ENCODE measurements around the gene MAMLD1.

MAMLD1 gene

DNA sequence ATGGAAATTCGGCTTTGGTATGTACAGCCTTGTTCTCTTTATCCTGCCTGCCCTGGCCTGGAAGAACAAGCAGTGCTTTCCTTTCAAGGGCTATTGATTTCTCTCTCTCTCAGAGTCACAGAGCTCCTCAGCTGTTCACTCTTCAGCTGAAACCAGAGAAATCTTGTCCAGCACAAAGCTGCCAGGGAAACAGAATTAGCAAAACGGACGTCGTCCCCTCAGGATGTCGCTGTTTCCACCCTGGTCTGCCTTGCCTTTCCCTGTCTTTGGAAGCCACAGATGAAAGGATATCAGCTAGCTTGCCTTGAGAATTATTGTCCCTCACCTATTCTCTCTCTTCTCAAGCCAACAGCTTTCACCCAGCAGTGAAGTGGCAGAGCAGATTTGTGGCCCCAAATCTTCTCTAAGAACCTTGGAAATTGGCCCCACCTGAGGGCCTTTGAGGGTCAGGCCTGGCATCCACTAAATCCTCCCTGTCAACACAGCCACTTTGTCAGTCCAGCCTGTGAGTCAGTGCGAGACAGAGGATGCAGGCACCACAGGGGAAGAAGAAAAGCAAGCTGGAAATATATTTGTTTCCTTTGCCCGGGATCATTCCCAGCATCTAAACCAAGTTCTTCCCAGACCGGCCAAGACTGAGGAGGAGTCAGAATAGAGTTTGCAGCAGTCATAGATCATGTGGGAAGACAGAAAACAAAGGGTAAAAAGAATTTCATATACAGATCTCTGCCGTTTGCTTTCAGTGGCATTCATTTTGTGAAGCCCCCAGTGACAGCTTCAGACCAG is 141.5 kb downstream of the MAMLD1 start:
- H3K27ac ChIP-seq = no peak overlapping the region
- H3K4me1 ChIP-seq = no peaks in the 10 kb centered on the region
- TF ChIP-seq, protein P1, sequence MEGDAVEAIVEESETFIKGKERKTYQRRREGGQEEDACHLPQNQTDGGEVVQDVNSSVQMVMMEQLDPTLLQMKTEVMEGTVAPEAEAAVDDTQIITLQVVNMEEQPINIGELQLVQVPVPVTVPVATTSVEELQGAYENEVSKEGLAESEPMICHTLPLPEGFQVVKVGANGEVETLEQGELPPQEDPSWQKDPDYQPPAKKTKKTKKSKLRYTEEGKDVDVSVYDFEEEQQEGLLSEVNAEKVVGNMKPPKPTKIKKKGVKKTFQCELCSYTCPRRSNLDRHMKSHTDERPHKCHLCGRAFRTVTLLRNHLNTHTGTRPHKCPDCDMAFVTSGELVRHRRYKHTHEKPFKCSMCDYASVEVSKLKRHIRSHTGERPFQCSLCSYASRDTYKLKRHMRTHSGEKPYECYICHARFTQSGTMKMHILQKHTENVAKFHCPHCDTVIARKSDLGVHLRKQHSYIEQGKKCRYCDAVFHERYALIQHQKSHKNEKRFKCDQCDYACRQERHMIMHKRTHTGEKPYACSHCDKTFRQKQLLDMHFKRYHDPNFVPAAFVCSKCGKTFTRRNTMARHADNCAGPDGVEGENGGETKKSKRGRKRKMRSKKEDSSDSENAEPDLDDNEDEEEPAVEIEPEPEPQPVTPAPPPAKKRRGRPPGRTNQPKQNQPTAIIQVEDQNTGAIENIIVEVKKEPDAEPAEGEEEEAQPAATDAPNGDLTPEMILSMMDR (IDR thresholded peaks at IDR 0.05) = no peak
- H3K27me3 ChIP-seq (ENCODE audit: control insufficient read depth, insufficient read depth, low read length) = no peaks in the 10 kb centered on the region
- no peaks in the 10 kb centered on the region for H3K79me2 ChIP-seq
- no peak overlapping the region for H2AFZ ChIP-seq
- no peak overlapping the region for H3K4me3 ChIP-seq (ENCODE audit: low read depth, low read length)
- no peaks in the 10 kb centered on the region for H3K36me3 ChIP-seq (ENCODE audit: control insufficient read depth, insufficient read depth, low read length)
- no peaks in the 10 kb centered on the region for H3K9me3 ChIP-seq (ENCODE audit: control insufficient read depth, low read length)
- H3K9ac ChIP-seq = no peak overlapping the region
- H3K4me2 ChIP-seq (ENCODE audit: low read length) = no peak overlapping the region

DNA sequence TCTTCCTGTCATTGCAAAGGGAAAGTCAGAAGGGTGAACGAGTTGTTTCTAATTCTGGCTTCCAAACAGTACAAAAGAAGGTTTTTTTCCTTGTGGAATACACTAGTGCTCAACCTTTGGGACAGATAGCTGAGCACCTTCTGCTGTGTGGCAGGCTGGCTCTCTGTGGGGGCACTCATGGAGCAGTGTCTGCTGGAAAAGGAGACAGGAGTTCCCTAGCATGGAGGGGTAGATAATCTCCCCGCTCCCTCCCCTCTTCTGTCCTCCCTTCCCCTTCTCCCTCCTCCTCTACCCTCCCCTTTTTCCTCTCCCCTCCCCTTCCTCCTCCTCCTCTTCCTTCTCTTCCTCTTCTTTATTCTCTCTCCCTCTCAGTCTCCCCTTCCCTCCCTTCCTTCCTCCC is 142.9 kb downstream of the MAMLD1 start:
- Histone ChIP-seq H3K4me3 (ENCODE audit: low read depth, low read length) (no peak overlapping the region), H3K4me2 (ENCODE audit: low read length) (no peak overlapping the region), H3K27me3 (ENCODE audit: control insufficient read depth, insufficient read depth, low read length) (no peaks in the 10 kb centered on the region), H3K79me2 (no peaks in the 10 kb centered on the region), H3K9me3 (ENCODE audit: control insufficient read depth, low read length) (no peaks in the 10 kb centered on the region), H3K9ac (no peak overlapping the region), H2AFZ (no peak overlapping the region), H3K36me3 (ENCODE audit: control insufficient read depth, insufficient read depth, low read length) (no peaks in the 10 kb centered on the region), H3K4me1 (no peaks in the 10 kb centered on the region), H3K27ac (no peak overlapping the region)
- TF ChIP-seq, protein P1 (IDR thresholded peaks at IDR 0.05) = no peak

DNA sequence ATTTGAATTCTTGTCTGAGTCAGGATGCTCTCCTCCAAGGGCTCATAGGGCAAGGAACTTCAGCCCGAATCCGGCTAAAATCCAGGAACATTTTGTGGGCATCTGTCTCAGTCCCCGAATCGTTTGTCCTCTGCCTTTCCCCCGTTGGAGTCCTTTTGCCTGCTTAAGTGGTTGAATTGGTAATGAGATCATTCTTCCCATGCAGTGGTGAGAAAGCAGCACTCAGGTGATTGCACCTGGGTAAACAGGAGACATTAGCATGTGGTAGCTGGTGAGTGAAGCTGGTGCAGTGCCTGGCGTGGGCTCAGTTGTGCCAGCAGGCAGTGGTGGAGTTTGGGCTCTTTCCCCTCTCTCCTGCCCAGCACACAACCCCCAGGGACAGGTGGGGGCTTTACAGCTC is 143.4 kb downstream of the MAMLD1 start:
- Histone ChIP-seq H3K9ac (no peak overlapping the region), H3K27me3 (ENCODE audit: control insufficient read depth, insufficient read depth, low read length) (no peaks in the 10 kb centered on the region), H3K9me3 (ENCODE audit: control insufficient read depth, low read length) (no peaks in the 10 kb centered on the region), H3K4me2 (ENCODE audit: low read length) (no peak overlapping the region), H3K4me1 (no peaks in the 10 kb centered on the region), H2AFZ (no peak overlapping the region), H3K4me3 (ENCODE audit: low read depth, low read length) (no peak overlapping the region), H3K36me3 (ENCODE audit: control insufficient read depth, insufficient read depth, low read length) (no peaks in the 10 kb centered on the region), H3K27ac (no peak overlapping the region), H3K79me2 (no peaks in the 10 kb centered on the region)
- TF ChIP-seq, protein P1 (IDR thresholded peaks at IDR 0.05) = no peak

DNA sequence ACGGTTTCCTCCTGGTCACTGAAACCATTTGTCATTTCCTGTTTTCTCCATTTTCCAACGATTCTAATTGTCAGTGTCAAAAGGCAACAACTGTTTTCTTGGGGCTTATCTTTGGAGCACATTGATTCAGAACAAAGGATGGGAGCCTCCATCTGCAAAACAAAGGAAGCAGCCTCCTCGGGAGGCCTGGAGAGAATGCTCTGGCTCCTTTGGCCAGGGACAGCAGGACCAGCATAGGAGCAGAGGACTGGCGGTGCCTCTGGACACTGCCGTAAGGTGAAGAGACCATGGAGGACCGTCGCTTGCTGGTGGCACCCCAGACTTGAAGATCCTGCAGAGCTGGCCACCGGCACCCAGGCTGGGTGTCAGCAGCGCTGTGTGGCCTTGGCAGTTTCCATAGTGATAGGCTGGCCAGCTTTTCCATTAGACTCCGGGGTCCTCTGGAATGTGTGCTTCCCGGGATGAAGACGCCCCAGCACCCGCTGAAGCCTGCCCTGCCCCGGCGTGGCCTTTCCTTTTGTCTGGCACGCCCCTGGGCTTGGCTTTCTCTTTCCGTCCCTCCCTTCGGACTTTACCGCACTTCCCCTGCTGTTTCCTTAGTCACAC is 144.2 kb downstream of the MAMLD1 start:
- Histone ChIP-seq H3K27me3 (ENCODE audit: control insufficient read depth, insufficient read depth, low read length) (no peaks in the 10 kb centered on the region), H2AFZ (no peak overlapping the region), H3K36me3 (ENCODE audit: control insufficient read depth, insufficient read depth, low read length) (no peaks in the 10 kb centered on the region), H3K9me3 (ENCODE audit: control insufficient read depth, low read length) (no peaks in the 10 kb centered on the region), H3K79me2 (no peaks in the 10 kb centered on the region), H3K4me3 (ENCODE audit: low read depth, low read length) (no peak overlapping the region), H3K4me2 (ENCODE audit: low read length) (no peak overlapping the region), H3K4me1 (no peaks in the 10 kb centered on the region), H3K27ac (no peak overlapping the region), H3K9ac (no peak overlapping the region)
- TF ChIP-seq, protein P1 (IDR thresholded peaks at IDR 0.05) = no peak
